Measurements from ENCODE around the gene RPL38.

GRCh38 chr17:74172700-74173099 is 30.8 kb upstream of the RPL38 start:
- no peak for TF ChIP-seq CTCF (conservative IDR thresholded peaks at IDR 0.05 in 1 of 2, IDR thresholded peaks at IDR 0.05 in 1 of 2; ENCODE audit: low read depth in 1 of 2, low read length in 2 of 2)
- no peak for TF ChIP-seq EZH2 (IDR thresholded peaks at IDR 0.05; ENCODE audit: low read length, missing control alignments)
